Spinal cord (tissue), 10 donors: Measurements from ENCODE around the gene RCAN1. TPM values are rescaled to one million over a fixed set of nuclear protein-coding genes. Genes with fewer than 3 reads are reported as not detected.

Source experiments
- DNase-seq, 6 donors: peaks; one replicate each; pipeline versions ENCODE4 v3.0.0 to v3.0.0-alpha.2; 2013 to 2015; ENCODE audit warnings: low spot score in 6 of 6, low read depth in 4 of 6
- H3K27ac ChIP-seq: one replicate; pipeline ENCODE4 v1.5.1; 2013; ENCODE audit warnings: low read depth, low read length, control low read depth
- H3K27me3 ChIP-seq: one replicate; pipeline ENCODE4 v1.6.1; 2013; ENCODE audit warnings: low read length; ENCODE audit not compliant: control insufficient read depth, insufficient read depth
- H3K36me3 ChIP-seq: one replicate; pipeline ENCODE4 v1.6.1; 2013; ENCODE audit warnings: low read length; ENCODE audit not compliant: control insufficient read depth, insufficient read depth
- H3K4me1 ChIP-seq: one replicate; pipeline ENCODE4 v1.6.1; 2013; ENCODE audit warnings: low read length; ENCODE audit not compliant: control insufficient read depth, insufficient read depth
- H3K4me3 ChIP-seq: one replicate; pipeline ENCODE4 v1.5.1; 2013; ENCODE audit warnings: low read depth, low read length, control low read depth
- H3K9me3 ChIP-seq: one replicate; pipeline ENCODE4 v1.6.1; 2013; ENCODE audit warnings: low read length; ENCODE audit not compliant: control insufficient read depth, insufficient read depth
- whole genome bisulfite sequencing: methylation state at CpG from one replicate; pipeline ENCODE4 v1.1.5; 2013; ENCODE audit warnings: missing lambda C conversion rate; ENCODE audit not compliant: insufficient coverage; 5-methylcytosine and 5-hydroxymethylcytosine counted together
- polyA plus RNA-seq, 2 donors: library from polyadenylated mRNA; unstranded; fragments of 120-200 nt; gene quantifications; one replicate each; pipeline ENCODE4 v1.2.1, GENCODE V29; 2013; ENCODE audit not compliant: insufficient read length in 2 of 2
- total RNA-seq, 2 donors: library from RNA; depleted of rRNA in 1 of 2; stranded (reverse); fragments of 120-200 nt in 1 of 2; fragments of >200 nt in 1 of 2; gene quantifications; one replicate each; pipeline versions ENCODE4 v1.2.3 to v1.2.4, GENCODE V29; 2013 to 2014
- donor health status: healthy.

The RCAN1 gene
- total and polyA plus RNA-seq, 4 donors, result 42.4 to 107 (median 91.0) TPM

DNA sequence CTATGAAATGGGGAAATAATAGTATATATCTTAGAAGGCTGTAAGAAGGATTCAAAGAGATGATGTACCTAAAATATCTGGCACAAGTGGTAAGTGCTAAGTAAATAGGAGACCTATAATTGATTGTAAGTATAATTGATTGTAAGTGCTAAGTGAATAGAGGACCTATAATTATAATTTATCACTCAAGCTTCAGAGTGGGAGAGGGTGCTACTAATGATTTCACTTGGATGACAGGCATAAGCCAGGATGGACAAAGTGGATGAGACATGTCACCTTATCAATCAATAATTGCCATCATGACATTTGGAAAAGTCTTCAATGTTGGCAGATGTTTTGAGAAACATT is 11.2 kb downstream of the RCAN1 start:
- Histone ChIP-seq H3K36me3 (no peaks in the 10 kb centered on the region), H3K4me3 (no peak overlapping the region), H3K27ac (no peak overlapping the region), H3K9me3 (no peaks in the 10 kb centered on the region), H3K4me1 (peaks cover 10% of the 10 kb centered on the region), H3K27me3 (no peaks in the 10 kb centered on the region)
- no peak for DNase-seq

DNA sequence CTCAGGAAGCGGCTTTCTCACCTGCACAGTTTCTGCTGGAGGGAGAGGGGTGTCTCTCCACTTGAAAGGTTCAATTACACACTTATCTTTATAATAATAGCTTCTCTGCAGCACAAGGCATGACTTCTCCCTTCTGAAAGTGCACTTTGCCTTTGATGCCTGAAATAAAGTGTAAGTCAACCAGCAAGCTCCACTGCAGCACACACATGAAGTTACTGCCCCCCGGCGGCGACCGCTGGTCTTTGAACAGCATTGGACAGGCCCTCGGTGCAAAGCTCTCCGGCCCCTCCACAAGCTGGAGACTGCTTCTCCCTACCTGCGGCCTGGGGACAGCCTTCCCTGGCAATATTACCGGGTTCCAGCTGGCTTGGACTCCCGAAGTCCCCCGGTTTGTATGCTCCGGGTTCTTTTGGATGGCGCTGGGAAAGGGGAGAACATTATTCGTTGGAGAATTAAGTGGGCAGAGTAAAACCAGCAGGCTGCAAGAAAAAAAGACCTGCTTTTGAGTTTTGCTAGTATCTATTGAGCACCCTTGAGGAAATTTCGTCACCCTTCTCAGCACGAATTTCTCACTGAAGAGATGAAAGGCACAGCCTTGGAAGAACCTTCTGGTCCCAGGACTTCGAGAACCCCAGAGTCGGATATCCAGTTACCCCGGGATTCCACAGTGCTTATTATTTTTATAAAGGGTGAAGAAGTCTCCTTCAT is 11.8 kb downstream of the RCAN1 start:
- no peaks in the 10 kb centered on the region for H3K9me3 ChIP-seq
- WGBS, result 12% methylated on average over 12 of the region's 19 CpGs
- H3K27me3 ChIP-seq, result no peaks in the 10 kb centered on the region
- peaks cover 10% of the 10 kb centered on the region for H3K4me1 ChIP-seq
- no peak overlapping the region for H3K4me3 ChIP-seq
- DNase-seq, result peak in 5 of 6 donors; percentile 48 to 91 (median 64)
- H3K27ac ChIP-seq, result no peak overlapping the region
- no peaks in the 10 kb centered on the region for H3K36me3 ChIP-seq

DNA sequence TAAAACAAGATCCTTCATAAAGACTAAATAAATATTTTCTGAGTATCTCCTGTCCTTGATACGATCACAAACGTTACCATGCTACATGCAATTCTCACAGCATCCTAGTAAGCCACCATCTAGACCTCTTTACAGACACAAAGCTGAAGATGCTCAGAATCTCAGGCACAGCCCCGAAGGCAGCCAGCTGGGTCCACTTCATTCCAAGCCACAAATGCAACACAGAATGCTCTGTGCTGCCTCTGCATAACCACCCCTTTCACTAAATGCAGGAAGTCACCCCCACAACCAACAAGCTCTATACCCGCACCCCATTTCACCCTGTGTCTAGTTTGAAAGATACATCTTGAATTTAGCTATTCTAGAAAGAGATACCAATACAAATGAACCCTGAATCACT is 12.9 kb downstream of the RCAN1 start:
- H3K27ac ChIP-seq, result no peak overlapping the region
- H3K27me3 ChIP-seq, result no peaks in the 10 kb centered on the region
- H3K4me1 ChIP-seq, result peaks cover 10% of the 10 kb centered on the region
- WGBS, result 61% methylated on average over 3 of the region's 4 CpGs
- H3K9me3 ChIP-seq, result no peaks in the 10 kb centered on the region
- H3K4me3 ChIP-seq, result no peak overlapping the region
- peak in 2 of 6 donors; percentile 29 to 50 for DNase-seq
- H3K36me3 ChIP-seq, result no peaks in the 10 kb centered on the region

DNA sequence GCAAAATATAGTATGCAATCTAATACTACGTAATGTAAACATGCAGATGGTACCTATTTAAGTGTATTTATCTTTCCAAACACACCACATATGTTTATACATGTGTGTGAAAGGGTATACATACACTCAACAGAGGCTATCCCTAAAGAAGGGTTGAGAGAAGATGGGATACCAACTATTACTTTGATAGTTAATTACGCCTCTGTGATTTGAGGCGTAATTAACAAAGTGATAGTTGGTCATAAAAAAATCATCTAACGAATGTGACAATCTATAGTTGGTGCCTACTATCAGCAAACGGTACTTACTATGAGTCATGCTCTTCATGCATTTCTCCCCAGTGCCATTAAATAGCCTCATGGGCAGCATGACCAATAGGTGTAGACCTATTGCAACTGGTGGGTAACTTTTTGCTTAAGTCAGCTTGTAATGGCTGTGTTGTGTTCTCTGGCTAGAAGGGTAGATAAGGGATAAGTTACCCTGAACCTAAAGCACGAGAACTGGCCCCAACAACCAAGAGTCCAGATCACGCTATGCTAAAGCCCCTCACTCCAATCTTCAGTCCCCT is 15.3 kb downstream of the RCAN1 start:
- H3K36me3 ChIP-seq, result peaks cover 2% of the 10 kb centered on the region
- H3K4me3 ChIP-seq, result no peak overlapping the region
- H3K4me1 ChIP-seq, result peaks cover 16% of the 10 kb centered on the region
- H3K9me3 ChIP-seq, result no peaks in the 10 kb centered on the region
- WGBS, result no CpG with 5 or more reads among the region's 7 CpGs
- DNase-seq, result no peak
- no peaks in the 10 kb centered on the region for H3K27me3 ChIP-seq
- H3K27ac ChIP-seq, result no peak overlapping the region

DNA sequence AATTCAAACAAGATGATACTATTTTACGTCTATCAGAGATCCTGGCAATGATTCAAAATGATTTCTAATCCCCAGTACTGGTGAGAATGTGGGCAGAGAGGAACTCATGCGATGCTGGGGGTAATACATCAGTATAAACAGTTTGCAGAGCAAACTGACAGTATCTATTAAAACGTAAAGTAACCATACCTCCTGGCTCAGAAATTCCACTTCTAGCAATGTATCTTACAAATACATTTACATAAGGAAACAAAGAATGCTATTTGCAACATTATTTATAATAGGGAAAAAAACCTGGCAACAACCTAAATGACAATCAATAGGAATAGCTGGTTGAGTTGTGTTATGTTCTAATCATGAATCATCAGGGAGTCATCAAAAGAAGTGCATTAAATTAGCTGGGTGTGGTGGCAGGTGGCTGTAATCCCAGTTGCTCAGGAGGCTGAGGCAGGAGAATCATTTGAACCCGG is 15.9 kb downstream of the RCAN1 start:
- Histone ChIP-seq H3K27ac (no peak overlapping the region), H3K4me3 (no peak overlapping the region), H3K9me3 (no peaks in the 10 kb centered on the region), H3K36me3 (peaks cover 2% of the 10 kb centered on the region), H3K4me1 (peaks cover 16% of the 10 kb centered on the region), H3K27me3 (no peaks in the 10 kb centered on the region)
- WGBS, result no CpG with 5 or more reads among the region's 4 CpGs
- DNase-seq, result no peak

DNA sequence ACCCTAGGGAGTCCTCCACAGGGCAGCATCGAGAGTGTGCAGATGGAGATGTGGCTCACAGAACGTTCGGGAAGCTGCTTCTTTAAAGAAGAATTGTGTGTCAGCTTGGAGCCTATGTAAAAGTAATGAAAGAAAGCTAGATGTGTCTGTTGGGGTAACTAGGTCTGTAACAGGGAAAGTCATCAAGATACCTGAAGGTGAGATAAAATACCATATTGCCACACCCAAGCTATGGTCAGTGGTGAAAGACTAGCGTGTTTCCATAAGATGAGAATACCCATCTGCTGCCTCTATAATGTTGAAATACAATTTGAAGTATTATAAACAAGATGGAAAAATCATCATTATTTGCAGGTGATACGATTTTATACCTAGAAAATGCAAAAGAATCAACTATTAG is 17.5 kb downstream of the RCAN1 start:
- no peak for DNase-seq
- Histone ChIP-seq H3K27me3 (no peaks in the 10 kb centered on the region), H3K27ac (no peak overlapping the region), H3K9me3 (no peaks in the 10 kb centered on the region), H3K4me3 (no peak overlapping the region), H3K4me1 (peaks cover 13% of the 10 kb centered on the region), H3K36me3 (peaks cover 5% of the 10 kb centered on the region)
- 76% methylated on average over 3 of the region's 5 CpGs for WGBS

DNA sequence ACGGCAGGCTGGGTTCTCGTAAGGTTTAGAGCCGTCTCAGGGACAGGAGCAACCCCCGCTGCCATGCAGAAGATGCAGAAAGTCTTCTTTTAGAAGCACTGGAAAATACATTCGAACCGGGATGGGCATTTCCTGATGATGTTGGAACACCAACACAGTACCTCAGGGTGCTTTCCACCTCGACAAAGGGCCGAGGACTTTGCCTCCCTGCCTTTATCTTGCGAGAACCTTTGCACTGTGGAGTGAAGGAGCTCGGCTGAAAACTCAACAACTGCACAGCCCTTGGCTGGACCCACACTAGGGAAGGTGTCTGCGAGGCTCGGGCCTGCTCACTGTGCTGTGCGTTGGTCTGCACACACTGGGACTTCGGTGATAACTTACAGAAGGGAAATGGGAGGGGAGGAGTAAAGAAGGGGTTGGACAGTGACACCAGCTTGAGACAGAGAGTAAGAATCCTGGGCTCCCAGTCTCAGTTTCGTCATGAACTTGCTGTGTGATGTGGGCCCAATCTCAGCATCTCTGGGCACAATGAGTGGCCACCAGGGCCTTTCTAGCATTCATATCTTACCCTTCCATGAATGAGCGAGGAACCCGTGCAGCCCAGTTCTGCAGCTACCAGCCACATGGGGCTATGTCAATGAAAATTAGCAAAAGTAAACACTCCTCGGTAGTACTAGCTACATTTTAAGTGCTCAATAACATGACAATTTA is 18.2 kb downstream of the RCAN1 start:
- H3K36me3 ChIP-seq, result peaks cover 5% of the 10 kb centered on the region
- H3K27ac ChIP-seq, result no peak overlapping the region
- no peak overlapping the region for H3K4me3 ChIP-seq
- WGBS, result 92% methylated on average over 13 of the region's 18 CpGs
- H3K27me3 ChIP-seq, result no peaks in the 10 kb centered on the region
- no peak for DNase-seq
- H3K4me1 ChIP-seq, result peaks cover 15% of the 10 kb centered on the region
- H3K9me3 ChIP-seq, result no peaks in the 10 kb centered on the region

DNA sequence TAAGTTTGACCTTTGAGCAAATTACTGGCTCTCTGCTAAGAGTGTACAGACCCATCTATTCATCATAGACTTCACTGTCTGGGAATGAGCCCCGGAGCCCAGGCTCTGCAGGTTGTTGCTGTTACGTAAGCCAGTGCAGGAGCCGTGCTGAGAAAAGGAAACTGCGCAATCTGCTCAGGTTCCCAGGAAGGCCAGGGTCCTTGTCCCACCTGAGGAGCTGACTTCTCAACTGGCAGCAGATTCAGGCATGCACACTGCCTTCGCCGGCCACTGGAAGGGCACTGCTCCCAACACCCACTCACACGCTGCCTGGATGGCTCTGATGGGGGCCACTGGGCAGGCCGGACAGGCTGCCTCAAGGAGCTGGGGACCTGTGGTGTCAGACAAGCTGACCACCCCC is 19.5 kb downstream of the RCAN1 start:
- no peak for DNase-seq
- H3K27ac ChIP-seq, result no peak overlapping the region
- H3K9me3 ChIP-seq, result no peaks in the 10 kb centered on the region
- peaks cover 5% of the 10 kb centered on the region for H3K36me3 ChIP-seq
- peaks cover 15% of the 10 kb centered on the region for H3K4me1 ChIP-seq
- WGBS, result 78% methylated on average over 8 of the region's 8 CpGs
- H3K27me3 ChIP-seq, result no peaks in the 10 kb centered on the region
- no peak overlapping the region for H3K4me3 ChIP-seq

DNA sequence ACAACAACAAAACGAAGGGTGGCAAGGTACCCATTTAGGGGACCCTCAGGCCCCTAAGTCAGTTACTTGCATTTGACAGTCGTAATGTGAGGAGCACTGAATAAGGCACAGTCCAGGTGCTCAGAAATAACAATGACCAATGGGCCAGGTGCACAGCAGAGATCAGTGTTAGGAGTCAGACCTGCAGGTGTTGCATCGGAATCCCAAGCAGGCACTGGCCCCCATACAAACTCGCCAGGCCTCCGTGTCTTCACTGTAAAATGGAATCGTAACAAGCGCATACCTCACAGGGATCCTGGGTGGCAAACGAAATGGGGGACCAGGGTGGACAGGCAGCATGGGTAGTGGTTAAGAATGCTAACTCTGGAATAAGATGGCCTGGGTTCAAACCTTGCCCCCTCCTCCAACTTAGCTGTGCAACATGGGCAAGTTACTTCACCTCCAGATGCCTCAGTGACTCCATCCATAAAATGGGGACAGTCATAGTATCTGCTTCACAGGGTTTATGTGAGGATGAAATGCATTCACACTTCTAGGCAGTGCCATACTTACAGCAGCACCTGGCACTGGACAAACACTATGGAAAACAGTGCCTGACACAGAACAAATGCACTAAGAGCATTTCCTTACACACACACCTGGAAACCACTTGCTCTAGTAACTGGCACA is 20.2 kb downstream of the RCAN1 start:
- no peaks in the 10 kb centered on the region for H3K27me3 ChIP-seq
- no peaks in the 10 kb centered on the region for H3K9me3 ChIP-seq
- H3K4me3 ChIP-seq, result no peak overlapping the region
- 80% methylated on average over 8 of the region's 8 CpGs for WGBS
- peaks cover 5% of the 10 kb centered on the region for H3K36me3 ChIP-seq
- H3K4me1 ChIP-seq, result peaks cover 15% of the 10 kb centered on the region
- H3K27ac ChIP-seq, result no peak overlapping the region
- no peak for DNase-seq
